GM19099 (cell line): ENCODE data around the gene TECTA.

Experiments
- POLR2A ChIP-seq: IDR thresholded peaks from 3 replicates; pipeline ENCODE4 v1.6.1; 2011; ENCODE audit warnings: low read depth; ENCODE audit not compliant: insufficient read length; ENCODE audit errors: extremely low read depth

Gene TECTA

GRCh38 chr11:121100943-121101342 is at the start of gene TECTA:
Gene TECTA, plus strand, starts transcription at chr11:121101243. Its CDS starts 1,423 bp downstream, at chr11:121102666.
- no peak for TF ChIP-seq POLR2A

DNA sequence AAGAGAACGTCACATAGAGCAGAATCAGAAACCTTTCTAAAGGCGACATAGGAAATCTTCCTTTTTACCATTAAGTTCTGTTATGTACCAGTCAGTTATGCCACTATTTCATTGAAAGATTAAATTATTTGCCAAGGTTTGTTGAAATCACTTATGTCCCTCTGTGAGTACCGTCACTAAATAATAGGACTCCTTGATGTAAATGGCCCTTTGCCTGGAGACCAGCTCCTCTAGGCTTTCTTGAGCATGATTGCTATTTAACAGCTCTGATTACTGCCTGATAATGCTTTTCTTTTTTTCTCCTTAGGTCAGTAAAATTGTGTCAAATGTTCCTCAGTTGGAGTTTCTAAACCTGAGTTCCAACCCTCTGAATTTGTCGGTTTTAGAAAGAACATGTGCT is 47.8 kb upstream of the TECTA start:
- no peak for TF ChIP-seq POLR2A

- no peak for TF ChIP-seq POLR2A
Measured at GRCh38 chr11:121054266-121054665, 46.8 kb upstream of the TECTA start.

- TF ChIP-seq POLR2A: no peak
Measured at GRCh38 chr11:121055076-121055475, 46.0 kb upstream of the TECTA start.

DNA sequence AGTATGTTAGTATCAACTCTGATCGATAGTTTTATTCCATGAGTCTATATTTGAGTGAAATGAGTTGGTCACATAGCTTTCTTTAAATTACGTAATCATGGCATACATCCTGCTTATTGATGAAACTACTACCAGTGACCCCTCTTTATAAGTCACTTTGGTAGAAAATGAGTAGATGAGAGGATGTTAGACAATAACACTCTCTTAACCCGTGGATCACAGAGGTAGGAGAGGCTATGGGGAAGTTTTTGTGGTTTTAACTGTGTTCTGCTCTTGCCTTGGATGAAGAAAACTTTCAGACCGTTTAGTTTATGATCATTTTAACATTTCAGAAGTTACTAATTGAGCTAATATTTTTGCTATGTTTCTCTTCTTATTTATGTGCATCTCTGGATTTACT is 43.1 kb upstream of the TECTA start:
- TF ChIP-seq POLR2A: no peak

DNA sequence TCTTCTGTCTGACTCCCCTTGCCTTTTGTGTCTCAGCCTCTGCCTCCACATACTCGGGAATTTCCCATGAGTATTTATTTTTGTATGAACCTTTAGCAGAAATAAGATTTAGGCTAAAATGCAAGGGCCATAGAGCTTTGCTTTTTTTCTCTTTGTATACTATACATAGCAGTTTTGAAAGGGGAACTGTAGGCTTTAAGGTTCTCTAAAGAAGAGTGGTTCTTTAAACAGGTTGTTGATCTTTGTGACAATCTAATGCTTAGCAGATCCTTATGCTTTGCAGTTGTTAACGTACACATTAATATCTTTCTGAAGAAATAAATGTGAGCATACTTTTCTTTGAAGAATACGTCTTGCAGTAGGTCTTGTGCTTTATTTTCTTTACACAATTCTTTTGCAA is 42.1 kb upstream of the TECTA start:
- no peak for TF ChIP-seq POLR2A

GRCh38 chr11:121059605-121060004 is 41.4 kb upstream of the TECTA start:
- TF ChIP-seq POLR2A: no peak

GRCh38 chr11:121063728-121064127 is 37.3 kb upstream of the TECTA start:
- no peak for TF ChIP-seq POLR2A

DNA sequence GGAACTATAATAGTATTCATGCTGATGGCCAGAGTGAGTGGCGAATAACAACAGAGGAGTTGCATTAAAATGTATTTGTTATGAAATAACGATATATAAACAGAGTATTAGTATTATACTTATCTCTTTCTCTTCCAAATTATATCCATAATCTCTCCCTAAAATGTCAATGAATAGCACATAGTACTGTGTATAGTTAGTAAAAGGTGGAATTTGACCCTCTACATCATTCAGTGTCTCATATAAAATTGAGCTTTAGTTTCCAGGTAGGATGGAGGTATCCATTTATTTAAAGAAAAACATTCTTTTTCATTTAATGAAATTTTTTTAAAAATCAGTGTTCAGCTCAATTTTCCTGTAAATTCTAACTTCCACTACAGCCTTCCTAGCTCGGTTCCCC is 34.4 kb upstream of the TECTA start:
- TF ChIP-seq POLR2A: no peak

GRCh38 chr11:121067026-121067425 is 34.0 kb upstream of the TECTA start:
- no peak for TF ChIP-seq POLR2A

DNA sequence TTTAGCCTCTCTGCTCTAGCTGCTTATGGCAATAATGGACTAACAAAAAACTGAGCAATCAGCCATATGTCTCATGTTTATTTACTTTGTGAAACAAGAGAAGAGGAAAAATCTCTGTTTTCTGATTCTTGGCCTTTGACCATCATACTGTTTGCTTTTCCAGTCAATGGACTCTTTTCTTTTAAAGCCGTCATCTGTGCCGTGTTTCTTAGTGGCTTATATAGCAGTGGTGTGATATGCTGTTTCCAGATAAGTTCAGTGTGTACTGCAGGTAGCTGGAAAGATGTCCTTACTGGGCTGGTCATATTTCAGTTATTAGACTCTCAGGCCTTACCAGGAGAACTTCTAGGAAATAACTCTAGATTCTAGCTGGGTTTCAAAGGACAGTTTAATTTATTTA is 33.6 kb upstream of the TECTA start:
- TF ChIP-seq POLR2A: no peak

DNA sequence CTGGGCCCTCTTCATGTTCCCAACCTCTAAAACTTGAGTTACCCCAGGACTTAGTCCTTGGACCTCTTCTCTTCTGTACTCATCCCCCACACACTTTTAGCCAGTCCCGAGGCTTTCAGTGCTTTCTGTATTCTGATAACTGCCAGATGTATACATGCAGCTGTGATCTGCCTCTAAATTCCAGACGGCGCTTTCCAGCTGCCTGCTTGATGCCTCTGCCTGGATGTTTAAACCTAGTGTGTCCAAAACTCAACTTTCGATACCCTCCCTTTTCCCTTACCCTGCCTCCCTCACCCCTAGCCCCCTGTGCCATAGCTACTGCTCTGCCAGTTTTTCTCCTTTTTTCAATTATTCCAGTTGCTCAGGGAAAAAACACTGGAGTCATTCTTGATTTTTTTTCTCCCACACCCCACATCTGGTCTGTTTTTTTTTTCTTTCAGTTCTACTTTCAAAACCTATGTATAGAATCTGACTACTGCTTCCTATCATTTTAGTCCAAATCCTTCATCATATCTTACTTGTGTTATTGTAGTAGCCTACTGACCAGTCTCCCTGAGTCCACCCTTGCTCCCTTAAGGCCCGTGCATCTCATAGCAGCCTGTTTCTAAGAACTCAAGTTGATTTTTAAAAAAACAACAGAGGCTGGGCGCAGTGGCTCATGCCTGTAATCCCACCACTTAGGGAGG is 32.9 kb upstream of the TECTA start:
- no peak for TF ChIP-seq POLR2A

DNA sequence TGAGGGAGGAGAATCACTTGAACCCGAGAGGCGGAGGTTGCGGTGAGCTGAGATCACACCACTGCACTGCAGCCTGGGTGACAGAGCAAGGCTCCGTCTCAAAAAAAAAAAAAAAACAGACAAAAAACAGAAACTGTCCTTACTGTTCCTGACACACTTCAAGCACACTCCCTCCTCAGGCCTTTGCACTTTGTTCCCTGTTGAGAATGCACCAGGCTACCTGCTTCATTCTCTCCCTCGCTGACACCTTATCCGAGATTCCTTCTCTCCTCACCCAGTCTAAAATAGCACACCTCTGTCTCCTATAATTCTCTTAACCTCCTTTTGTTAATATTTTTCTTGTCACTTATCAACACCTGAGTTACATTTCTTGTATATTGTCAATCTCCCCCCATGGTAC is 32.3 kb upstream of the TECTA start:
- TF ChIP-seq POLR2A: no peak

DNA sequence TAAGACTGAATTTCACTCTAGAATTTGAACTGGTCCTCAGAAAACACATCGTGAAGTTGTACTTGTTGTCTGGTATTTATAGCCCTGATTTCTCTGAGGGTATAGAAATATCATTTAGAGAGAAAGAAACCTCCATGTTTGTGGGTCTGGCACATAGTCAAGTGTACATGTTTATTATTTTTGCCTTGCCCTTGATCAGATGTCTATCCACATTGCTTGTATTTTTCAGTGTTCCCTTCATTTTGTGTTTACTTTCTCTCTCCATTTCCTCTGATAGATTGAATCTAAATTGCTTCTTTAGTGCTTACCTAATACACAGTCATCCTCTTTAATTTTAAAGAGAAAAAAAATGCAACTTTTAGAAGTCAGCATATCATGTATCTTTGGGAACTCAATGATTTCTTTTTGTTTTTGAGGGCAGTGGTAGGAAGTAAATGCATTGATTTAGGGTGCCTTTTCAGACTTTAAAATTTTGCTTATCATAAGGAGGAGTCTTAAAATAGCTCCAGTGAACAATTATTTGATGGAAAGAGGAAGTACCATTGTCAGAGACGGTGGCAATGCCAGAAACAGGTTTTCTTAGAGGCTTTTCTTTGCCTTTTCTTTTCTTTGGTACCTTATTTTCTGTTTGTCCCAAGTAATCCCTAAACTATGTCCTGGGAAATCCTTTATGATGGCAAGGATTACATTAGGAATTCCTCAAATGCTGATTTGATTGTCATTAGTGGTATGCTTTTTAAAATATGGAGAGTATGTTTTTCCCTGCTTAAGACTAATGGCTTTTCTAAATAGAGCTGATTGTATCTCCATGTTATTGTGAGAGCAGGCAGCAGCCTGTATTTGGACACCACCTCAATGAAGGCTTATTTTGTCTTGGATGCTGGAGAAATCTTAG is 29.8 kb upstream of the TECTA start:
- TF ChIP-seq POLR2A: no peak

GRCh38 chr11:121071846-121072450 is 29.1 kb upstream of the TECTA start:
- no peak for TF ChIP-seq POLR2A

DNA sequence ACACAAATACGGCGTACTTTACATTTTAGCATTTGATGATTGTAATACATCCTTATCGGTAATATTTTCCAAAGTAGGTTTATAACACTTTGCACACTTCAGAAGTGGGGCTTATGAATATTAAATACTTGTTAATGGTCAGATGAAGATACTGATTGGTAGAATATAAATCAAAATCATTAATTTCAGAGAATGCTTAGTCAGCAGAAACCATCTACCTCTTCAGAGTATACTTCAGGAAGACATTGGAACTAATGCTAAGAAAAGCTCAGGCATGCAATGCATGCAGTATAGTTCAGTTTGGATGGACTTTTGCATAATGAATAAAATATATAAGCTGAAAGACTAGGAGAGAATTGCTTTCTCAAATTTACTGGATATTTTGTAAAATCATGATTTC is 19.7 kb upstream of the TECTA start:
- no peak for TF ChIP-seq POLR2A
